GM19452 (cell line): ENCODE data around the gene ACTRT1.

Source experiments
- ATAC-seq: cut with Tn5 transposase; IDR thresholded peaks from one replicate; pipeline ENCODE4 v1.9.1; 2021; ENCODE audit not compliant: unreplicated experiment

Gene ACTRT1

DNA sequence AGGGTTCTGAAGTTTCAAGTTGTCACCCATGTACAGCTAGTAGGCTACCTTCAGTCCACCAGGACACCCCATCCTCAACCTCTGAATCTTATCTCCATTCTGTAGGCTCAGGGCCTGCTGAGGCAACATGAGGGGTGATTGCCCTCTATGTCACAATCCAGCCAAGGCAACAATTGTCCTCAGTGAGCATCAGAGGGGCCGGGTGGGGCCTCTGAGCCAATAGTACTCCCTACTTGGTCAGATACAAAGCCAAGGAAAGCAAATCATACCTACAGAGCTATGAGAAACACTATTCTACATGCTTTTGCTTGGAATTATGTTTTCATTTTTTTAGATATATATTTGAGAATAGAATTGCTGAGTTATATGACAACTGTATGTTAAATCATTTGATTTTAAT, at the start of gene ACTRT1:
TSS of gene ACTRT1 (minus strand) at position 101 of the 400 bp plus-strand sequence. CDS start 197 bp downstream, outside the sequence.
- ATAC-seq: no peak

DNA sequence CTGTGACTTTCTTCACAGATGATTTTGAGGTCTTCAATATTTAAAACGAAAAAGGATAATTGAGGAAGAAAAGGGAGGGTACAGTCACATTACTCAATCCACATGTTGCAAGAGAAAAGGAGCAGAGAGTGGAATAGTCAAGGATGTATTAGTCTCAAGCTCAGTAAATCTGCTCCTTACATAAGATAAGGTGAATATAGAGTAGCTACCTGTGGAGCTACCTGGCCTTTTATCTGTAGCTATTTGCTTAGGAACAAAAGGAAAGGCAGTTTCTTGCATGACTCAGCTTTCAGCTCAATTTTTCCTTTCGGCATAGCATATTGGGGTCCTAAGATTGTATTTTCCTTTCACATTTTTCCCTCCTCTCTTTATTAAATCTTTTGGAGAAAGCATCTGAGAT, 26.3 kb upstream of the ACTRT1 start:
- ATAC-seq: no peak

DNA sequence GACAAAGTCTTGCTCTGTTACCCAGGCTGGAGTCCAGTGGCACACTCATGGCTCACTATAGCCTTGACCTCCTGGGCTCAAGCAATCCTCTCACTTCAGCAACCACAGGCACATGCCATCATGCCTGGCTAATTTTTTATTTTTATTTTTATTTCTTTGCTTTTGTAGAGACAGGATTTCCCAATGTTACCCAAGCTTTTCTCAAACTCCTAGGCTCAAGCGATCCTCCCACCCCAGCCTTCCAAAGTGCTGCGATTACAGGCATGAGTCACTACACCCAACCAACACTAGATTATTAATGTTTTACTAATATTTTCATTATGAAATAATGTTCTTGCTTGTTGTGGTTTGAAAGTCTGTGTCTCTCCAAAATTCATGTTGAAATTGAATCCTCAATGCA, 5.2 kb upstream of the ACTRT1 start:
- ATAC-seq: no peak

DNA sequence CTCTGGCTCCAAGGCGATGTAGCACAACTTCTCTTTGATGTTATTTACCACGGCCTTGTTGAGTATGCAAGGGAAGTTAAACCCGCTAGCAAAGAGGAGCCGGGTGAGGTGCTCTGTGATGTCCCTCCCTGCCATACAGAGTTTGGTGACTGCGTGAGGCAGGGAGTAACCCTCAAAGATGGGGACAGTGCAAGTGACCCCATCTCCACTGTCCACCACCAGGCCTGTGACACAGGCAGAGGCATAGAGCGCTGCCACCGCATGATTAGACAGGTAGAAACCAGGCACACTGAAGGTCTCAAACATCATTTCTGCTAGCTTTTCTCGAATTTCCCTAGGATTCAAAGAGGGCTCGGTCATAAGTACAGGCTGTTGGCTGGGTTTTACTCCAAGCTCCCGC, 677 bp downstream of the ACTRT1 start:
- ATAC-seq: no peak

DNA sequence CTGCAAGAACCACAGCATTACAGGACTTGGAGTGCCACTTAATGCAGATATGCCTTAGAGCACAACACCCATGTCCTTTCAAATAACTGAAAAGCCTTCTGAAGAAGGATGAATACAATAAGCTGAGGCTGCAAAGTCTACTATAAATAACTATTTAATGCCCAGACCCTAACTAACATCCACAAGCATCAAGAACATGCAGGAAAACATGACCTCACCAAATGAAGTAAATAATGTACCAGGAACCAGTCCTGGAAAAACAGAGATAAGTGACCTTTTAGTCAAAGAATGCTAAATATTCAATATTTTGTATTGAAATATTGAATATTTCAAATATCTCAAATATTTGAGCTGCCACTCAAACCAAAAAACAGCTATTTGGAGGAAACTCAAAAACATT, 16.9 kb downstream of the ACTRT1 start:
- no peak for ATAC-seq

DNA sequence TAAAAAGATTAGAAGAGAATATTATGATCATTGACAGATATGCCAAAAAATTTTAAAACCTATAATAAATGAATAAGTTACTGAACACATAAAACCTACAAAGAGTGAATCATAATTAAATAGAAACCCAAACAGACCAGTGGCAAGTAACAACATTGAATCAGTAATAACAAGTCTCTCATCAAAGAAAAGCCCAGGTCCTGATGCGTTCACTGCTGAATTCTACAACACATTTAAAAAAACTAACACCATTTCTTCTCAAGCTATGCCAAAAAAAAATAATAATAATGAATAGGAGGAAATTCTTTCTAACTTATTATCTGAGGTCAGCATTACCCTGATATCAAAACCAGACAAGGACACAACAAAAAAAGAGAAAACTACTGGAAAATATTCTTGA, 30.6 kb downstream of the ACTRT1 start:
- ATAC-seq: no peak

DNA sequence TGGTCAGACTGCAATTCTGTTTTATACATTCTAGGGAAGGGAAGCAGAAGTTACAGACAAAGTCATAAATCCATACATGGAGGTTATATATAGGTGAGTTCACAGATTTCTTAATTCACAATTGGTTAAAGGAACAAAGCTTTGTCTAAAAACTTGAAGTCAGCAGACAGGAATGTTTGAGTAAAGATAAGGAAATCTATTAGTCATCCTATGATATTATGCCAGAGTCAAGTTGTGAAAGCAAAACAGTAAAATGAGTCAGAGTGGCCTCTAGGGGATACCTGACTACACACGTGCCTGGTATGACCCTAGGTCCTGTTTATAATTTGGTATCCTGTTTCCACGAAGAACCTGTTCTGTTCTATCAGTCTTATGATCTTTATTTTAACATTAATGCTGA, 31.5 kb downstream of the ACTRT1 start:
- ATAC-seq: no peak

DNA sequence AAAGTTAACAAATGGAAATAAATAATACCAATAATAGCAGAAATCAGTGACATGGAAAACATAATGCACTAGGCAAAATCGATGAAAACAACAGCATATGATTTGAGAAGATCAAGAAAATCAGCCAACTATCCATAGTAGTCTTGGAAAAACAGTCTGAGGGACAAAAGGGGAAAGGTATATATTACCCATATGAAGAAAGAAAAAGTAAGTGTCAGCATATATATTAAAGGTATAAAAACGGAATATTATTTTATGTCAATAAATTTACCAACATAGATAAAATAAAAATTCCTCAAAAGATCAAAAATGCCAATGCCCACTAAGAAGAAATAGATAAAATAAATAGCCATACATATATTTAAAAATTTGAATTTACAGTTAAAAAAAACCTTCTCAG, 33.0 kb downstream of the ACTRT1 start:
- no peak for ATAC-seq

DNA sequence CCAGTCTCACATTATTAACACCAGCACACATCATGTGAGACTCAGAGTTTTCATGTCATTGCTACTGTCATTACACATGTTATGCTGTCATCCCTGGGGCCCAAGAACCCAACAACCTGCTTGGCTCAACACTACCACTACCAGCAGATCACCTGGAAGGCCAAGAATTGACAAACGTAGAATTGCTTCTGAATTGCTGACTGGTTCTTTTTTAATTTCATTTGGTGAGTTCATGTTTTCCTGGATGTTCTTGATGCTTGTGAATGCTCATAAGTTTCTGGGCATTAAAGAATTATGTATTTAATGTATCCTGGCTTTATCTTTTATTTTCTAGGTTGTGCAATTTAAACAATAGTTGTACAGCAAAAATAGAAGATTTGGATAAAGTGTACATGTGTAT, 40.2 kb downstream of the ACTRT1 start:
- ATAC-seq: no peak

DNA sequence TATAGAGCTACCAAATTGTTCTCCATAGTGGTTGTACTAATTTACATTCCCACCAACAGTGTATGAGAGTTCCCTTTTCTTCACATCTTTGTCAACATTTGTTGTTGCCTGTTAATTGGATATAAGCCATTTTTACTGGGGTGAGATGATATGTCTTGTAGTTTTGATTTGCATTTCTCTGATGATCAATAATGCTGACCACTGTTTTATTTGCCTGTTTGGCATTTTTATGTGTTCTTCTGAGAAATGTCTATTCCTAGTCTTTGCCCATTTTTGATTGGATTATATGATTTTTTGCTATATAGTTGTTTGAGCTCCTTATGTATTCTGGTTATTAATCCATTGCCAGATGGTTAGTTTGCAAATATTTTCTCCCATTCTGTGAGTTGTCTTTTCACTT, 44.3 kb downstream of the ACTRT1 start:
- ATAC-seq: no peak
